ENCODE data around the gene ADAR. TPM values are rescaled to one million over a fixed set of nuclear protein-coding genes. Genes with fewer than 3 reads are reported as not detected.

Gene ADAR
- total RNA-seq, 1 experiment from 2014 or later: 221 TPM

DNA sequence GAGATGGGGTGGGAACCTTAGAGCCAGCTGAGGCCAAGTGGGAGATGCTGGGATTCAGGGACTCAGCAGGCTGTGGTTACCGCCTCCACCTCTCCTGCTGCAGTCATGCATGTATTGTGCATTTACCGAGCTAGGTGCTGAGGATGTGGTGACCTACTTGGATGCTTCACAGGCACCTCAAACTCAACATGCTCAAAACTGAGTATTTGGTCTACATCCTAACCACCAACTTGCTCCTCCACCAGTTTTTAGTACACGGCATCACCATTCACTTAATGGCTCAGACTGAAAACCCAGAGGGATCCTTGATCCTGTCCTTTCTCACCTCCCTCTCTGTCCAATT, 34.8 kb downstream of the ADAR start (continued):
- no peak for TF ChIP-seq GRHL2 (CRISPR knock-in tag; IDR thresholded peaks at IDR 0.05; ENCODE audit: insufficient replicate concordance, severe bottlenecking)
- TF ChIP-seq ZNF425 (CRISPR knock-in tag; conservative IDR thresholded peaks at IDR 0.05): no peak

DNA sequence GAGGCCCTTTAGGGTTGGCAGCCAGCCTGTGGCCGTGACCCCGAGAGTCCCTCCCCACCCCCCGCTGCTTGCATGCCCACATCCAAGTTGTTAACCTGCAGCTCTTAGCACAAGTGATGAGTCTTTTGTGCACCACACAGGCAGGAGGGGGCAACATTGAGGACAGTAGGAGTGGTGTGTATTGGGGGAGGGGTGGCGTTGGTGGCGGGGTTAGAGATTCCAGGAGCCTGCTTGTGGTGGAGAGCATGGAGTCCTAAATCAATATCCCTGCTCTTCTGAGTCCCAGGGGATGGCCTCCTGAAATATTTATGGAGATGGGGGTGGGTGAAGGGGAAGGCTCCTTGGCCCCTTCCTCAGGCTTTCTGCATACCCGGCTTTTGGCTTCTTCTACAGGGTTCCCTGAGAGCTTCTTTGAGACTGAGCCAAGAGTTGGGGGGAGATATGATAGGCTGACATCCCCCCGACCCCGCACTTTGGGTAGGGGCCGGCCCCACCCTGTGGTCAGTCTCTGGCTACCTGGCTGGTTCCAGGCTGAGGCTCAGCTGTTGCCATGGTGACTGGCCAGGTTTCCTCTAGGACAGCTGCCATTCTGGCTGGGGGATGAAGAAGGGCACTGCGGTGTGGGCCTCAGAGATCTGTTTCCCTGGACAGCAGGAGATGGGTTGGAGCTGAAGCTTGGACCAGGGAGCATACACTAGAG, 35.4 kb downstream of the ADAR start:
- TF ChIP-seq ATF3 (CRISPR knock-in tag; conservative IDR thresholded peaks at IDR 0.05): no peak
- TF ChIP-seq ZNF425 (CRISPR knock-in tag; conservative IDR thresholded peaks at IDR 0.05): no peak
- no peak for TF ChIP-seq SOX15 (CRISPR knock-in tag; IDR thresholded peaks at IDR 0.05)
- TF ChIP-seq TCF7 (CRISPR knock-in tag; IDR thresholded peaks at IDR 0.05; ENCODE audit: low read depth): no peak
- TF ChIP-seq FOXK1 (CRISPR knock-in tag; IDR thresholded peaks at IDR 0.05): no peak
- H3K4me3 Mint-ChIP-seq: no peak overlapping the region
- ChIA-PET POLR2A (interaction anchor here (0.8 kb wide), 1 partner anchor 12 kb away, joined by 3 read pairs; no protein-coding TSS in a partner anchor), CTCF (interaction anchor here (1.3 to 2.9 kb wide), 2 partner anchors 13 to 26 kb away, joined by 4 to 9 read pairs; no protein-coding TSS in a partner anchor)
- no peak overlapping the region for H3K27ac Mint-ChIP-seq
- DNase-seq (ENCODE audit: low spot score): peak; percentile 23
- H3K9me3 Mint-ChIP-seq: no peaks in the 10 kb centered on the region
- peaks cover 5% of the 10 kb centered on the region; the same call in 1 of the 2 replicates for H3K36me3 Mint-ChIP-seq
- peaks cover 23% of the 10 kb centered on the region for H3K4me1 Mint-ChIP-seq
- peaks cover 14% of the 10 kb centered on the region for H3K27me3 Mint-ChIP-seq (ENCODE audit: low read depth)
- no peak for ATAC-seq

GRCh38 chr1:154571964-154572288, 36.1 kb downstream of the ADAR start:
- ChIA-PET POLR2A (no interaction called here), CTCF (no interaction called here)
- ATAC-seq (no peak), DNase-seq (ENCODE audit: low spot score) (no peak)
- H3K4me3 Mint-ChIP-seq: no peak overlapping the region
- no peak overlapping the region for H3K27ac Mint-ChIP-seq
- no peaks in the 10 kb centered on the region for H3K9me3 Mint-ChIP-seq
- peaks cover 5% of the 10 kb centered on the region; the same call in 1 of the 2 replicates for H3K36me3 Mint-ChIP-seq
- H3K4me1 Mint-ChIP-seq: peaks cover 27% of the 10 kb centered on the region
- peaks cover 14% of the 10 kb centered on the region for H3K27me3 Mint-ChIP-seq (ENCODE audit: low read depth)
- TF ChIP-seq CREM (CRISPR knock-in tag; IDR thresholded peaks at IDR 0.05) (no peak), ZNF425 (CRISPR knock-in tag; conservative IDR thresholded peaks at IDR 0.05) (no peak), NR3C1 (CRISPR knock-in tag; conservative IDR thresholded peaks at IDR 0.05; ENCODE audit: low read depth) (no peak), E2F4 (CRISPR knock-in tag; IDR thresholded peaks at IDR 0.05; ENCODE audit: borderline replicate concordance, low read depth) (no peak), ZNF232 (CRISPR knock-in tag; IDR thresholded peaks at IDR 0.05) (no peak), ERG (CRISPR knock-in tag; IDR thresholded peaks at IDR 0.05) (no peak), STAT6 (CRISPR knock-in tag; conservative IDR thresholded peaks at IDR 0.05; ENCODE audit: low read depth) (no peak), E2F5 (CRISPR knock-in tag; IDR thresholded peaks at IDR 0.05) (no peak), MXD4 (CRISPR knock-in tag; IDR thresholded peaks at IDR 0.05; ENCODE audit: borderline replicate concordance) (no peak), SOX15 (CRISPR knock-in tag; IDR thresholded peaks at IDR 0.05) (no peak), GABPB1 (CRISPR knock-in tag; IDR thresholded peaks at IDR 0.05) (no peak)

Measured in WTC11 (cell line).